Measurements from ENCODE around the gene HERC4.
"Not testable (repeated sequence)": the region's sequence is repeated elsewhere in the genome, so short reads cannot be mapped to it uniquely, and the experiment has no call there.

HERC4 gene

GRCh38 chr10:68049289-68050078, 25.6 kb downstream of the HERC4 start:
- no peak for DNase-seq (ENCODE audit: low read depth in 2 of 3, low spot score in 2 of 3)

GRCh38 chr10:68047554-68048327, 27.3 kb downstream of the HERC4 start:
- DNase-seq (ENCODE audit: low read depth in 2 of 3, low spot score in 2 of 3) = no peak

- DNase-seq (ENCODE audit: low read depth in 2 of 3, low spot score in 2 of 3) = no peak
Measured at GRCh38 chr10:68047122-68047521, 28.0 kb downstream of the HERC4 start.

GRCh38 chr10:68046642-68047041, 28.4 kb downstream of the HERC4 start:
- no peak for DNase-seq (ENCODE audit: low read depth in 2 of 3, low spot score in 2 of 3)

GRCh38 chr10:68043030-68043429, 32.1 kb downstream of the HERC4 start:
- no peak for DNase-seq (ENCODE audit: low read depth in 2 of 3, low spot score in 2 of 3)

GRCh38 chr10:68032113-68032512, 43.0 kb downstream of the HERC4 start:
- DNase-seq (ENCODE audit: low read depth in 2 of 3, low spot score in 2 of 3) = no peak

- DNase-seq (ENCODE audit: low read depth in 2 of 3, low spot score in 2 of 3) = no peak
Measured at GRCh38 chr10:68027429-68027828, 47.7 kb downstream of the HERC4 start.

- DNase-seq (ENCODE audit: low read depth in 2 of 3, low spot score in 2 of 3) = no peak
Measured at GRCh38 chr10:68023292-68023691, 51.8 kb downstream of the HERC4 start.

GRCh38 chr10:68022324-68022723, 52.8 kb downstream of the HERC4 start:
- not testable (repeated sequence) for DNase-seq (ENCODE audit: low read depth in 2 of 3, low spot score in 2 of 3)

GRCh38 chr10:68016519-68016918, 58.6 kb downstream of the HERC4 start:
- DNase-seq (ENCODE audit: low read depth in 2 of 3, low spot score in 2 of 3) = not testable (repeated sequence)

GRCh38 chr10:68010426-68010940, 64.6 kb downstream of the HERC4 start:
- DNase-seq (ENCODE audit: low read depth in 2 of 3, low spot score in 2 of 3) = no peak

- DNase-seq (ENCODE audit: low read depth in 2 of 3, low spot score in 2 of 3) = no peak
Measured at GRCh38 chr10:68007356-68007755, 67.7 kb downstream of the HERC4 start.

GRCh38 chr10:68001539-68001938, 73.5 kb downstream of the HERC4 start:
- DNase-seq (ENCODE audit: low read depth in 2 of 3, low spot score in 2 of 3) = no peak

- DNase-seq (ENCODE audit: low read depth in 2 of 3, low spot score in 2 of 3) = no peak
Measured at GRCh38 chr10:68001000-68001399, 74.1 kb downstream of the HERC4 start.

GRCh38 chr10:67990093-67990492, 85.0 kb downstream of the HERC4 start:
- no peak for DNase-seq (ENCODE audit: low read depth in 2 of 3, low spot score in 2 of 3)

GRCh38 chr10:67988606-67989005, 86.5 kb downstream of the HERC4 start:
- no peak for DNase-seq (ENCODE audit: low read depth in 2 of 3, low spot score in 2 of 3)

GRCh38 chr10:67982603-67983002, 92.5 kb downstream of the HERC4 start:
- not testable (repeated sequence) for DNase-seq (ENCODE audit: low read depth in 2 of 3, low spot score in 2 of 3)

- DNase-seq (ENCODE audit: low read depth in 2 of 3, low spot score in 2 of 3) = no peak
Measured at GRCh38 chr10:67978749-67979148, 96.3 kb downstream of the HERC4 start.

GRCh38 chr10:67977251-67977650, 97.8 kb downstream of the HERC4 start:
- no peak for DNase-seq (ENCODE audit: low read depth in 2 of 3, low spot score in 2 of 3)

- no peak for DNase-seq (ENCODE audit: low read depth in 2 of 3, low spot score in 2 of 3)
Measured at GRCh38 chr10:67976292-67977245, 98.5 kb downstream of the HERC4 start.

GRCh38 chr10:67975871-67976270, 99.2 kb downstream of the HERC4 start:
- no peak for DNase-seq (ENCODE audit: low read depth in 2 of 3, low spot score in 2 of 3)

Data from activated CD8-positive, alpha-beta memory T cell treated with anti-CD3 and anti-CD28 coated beads for 48 hours (primary cell).